Hepatocyte (in vitro differentiated cells): ENCODE data around the gene C6orf89. TPM values are rescaled to one million over a fixed set of nuclear protein-coding genes. Genes with fewer than 3 reads are reported as not detected.

ENCODE experiments used
- DNase-seq: peaks from one replicate; pipeline ENCODE4 v3.0.0-alpha.2; 2016; ENCODE audit warnings: low spot score
- H2AFZ ChIP-seq: fragments of 200-600 bp; sonication (generic); 2 replicates; pipeline ENCODE4 v1.6.0; 2016; ENCODE audit warnings: antibody characterized with exemption, mild to moderate bottlenecking
- H3K27ac ChIP-seq: fragments of 200-600 bp; sonication (generic); 2 replicates; pipeline ENCODE4 v1.5.1; 2016; ENCODE audit warnings: mild to moderate bottlenecking
- H3K27me3 ChIP-seq: fragments of 200-600 bp; sonication (generic); 2 replicates; pipeline ENCODE4 v1.6.1; 2016
- H3K36me3 ChIP-seq: fragments of 200-600 bp; sonication (generic); replicated peaks from 2 replicates; pipeline ENCODE4 v1.5.1; 2016; ENCODE audit warnings: low read depth; ENCODE audit not compliant: insufficient read depth
- H3K4me1 ChIP-seq: fragments of 200-600 bp; sonication (generic); 2 replicates; pipeline ENCODE4 v1.5.1; 2016; ENCODE audit warnings: mild to moderate bottlenecking, moderate library complexity; ENCODE audit not compliant: insufficient read depth
- H3K4me2 ChIP-seq: fragments of 200-600 bp; sonication (generic); 2 replicates; pipeline ENCODE4 v1.6.0; 2016
- H3K4me3 ChIP-seq: fragments of 200-600 bp; sonication (generic); 2 replicates; pipeline ENCODE4 v1.5.1; 2016; ENCODE audit warnings: mild to moderate bottlenecking
- H3K79me2 ChIP-seq: fragments of 200-600 bp; sonication (generic); 2 replicates; pipeline ENCODE4 v1.6.0; 2017; ENCODE audit warnings: mild to moderate bottlenecking
- H3K9me2 ChIP-seq: fragments of 200-600 bp; sonication (generic); replicated peaks from 2 replicates; pipeline ENCODE4 v1.6.0; 2017; ENCODE audit warnings: mild to moderate bottlenecking; ENCODE audit not compliant: insufficient read depth
- H3K9me3 ChIP-seq: fragments of 200-600 bp; sonication (generic); 2 replicates; pipeline ENCODE4 v1.5.1; 2016; ENCODE audit warnings: low read depth, mild to moderate bottlenecking
- H4K20me1 ChIP-seq: fragments of 200-600 bp; sonication (generic); 2 replicates; pipeline ENCODE4 v1.6.0; 2016; ENCODE audit warnings: mild to moderate bottlenecking; ENCODE audit not compliant: insufficient read depth, poor library complexity, severe bottlenecking
- CTCF ChIP-seq: fragments of 200-600 bp; sonication (generic); IDR thresholded peaks from 2 replicates; pipeline ENCODE4 v1.5.1; 2016; ENCODE audit warnings: antibody characterized with exemption, mild to moderate bottlenecking; ENCODE audit not compliant: poor library complexity
- EZH2 ChIP-seq: fragments of 200-600 bp; sonication (generic); IDR thresholded peaks from 2 replicates; pipeline ENCODE4 v1.6.1; 2016; ENCODE audit warnings: antibody characterized with exemption, mild to moderate bottlenecking, borderline replicate concordance
- EZH2phosphoT487 ChIP-seq: fragments of 200-600 bp; sonication (generic); IDR thresholded peaks from one replicate; pipeline ENCODE4 v1.6.1; 2018; ENCODE audit warnings: antibody characterized with exemption, mild to moderate bottlenecking, low read depth, moderate library complexity; ENCODE audit not compliant: unreplicated experiment, severe bottlenecking
- WGBS: methylation state at CpG from one replicate; pipeline ENCODE4 v1.1.6; 2016; ENCODE audit warnings: low lambda C conversion rate; ENCODE audit errors: missing lambda C conversion rate; 5-methylcytosine and 5-hydroxymethylcytosine counted together
- polyA plus RNA-seq: library from polyadenylated mRNA; unstranded; fragments of >200 nt; fragmentation: Nextera tagmentation; extraction: Ambion mirVana; gene quantifications from 2 replicates; pipeline ENCODE4 v1.2.1, GENCODE V29; 2016
- total RNA-seq: library from RNA; depleted of rRNA; stranded (reverse); fragments of >200 nt; gene quantifications from 2 replicates; pipeline ENCODE4 v1.2.3, GENCODE V29; 2014

Gene C6orf89
- total and polyA plus RNA-seq, 2 experiments from 2014 or later, result 39.6 to 45.2 TPM

- 87% methylated on average over 4 of the region's 4 CpGs for WGBS
- no peaks in the 10 kb centered on the region for H3K27me3 ChIP-seq
- no peaks in the 10 kb centered on the region for H3K36me3 ChIP-seq
- no peak for DNase-seq
- no peak overlapping the region for H3K4me3 ChIP-seq
- H3K9me2 ChIP-seq, result no peaks in the 10 kb centered on the region
- no peak for TF ChIP-seq EZH2phosphoT487
- no peak for TF ChIP-seq CTCF
- no peak for TF ChIP-seq EZH2
- no peaks in the 10 kb centered on the region for H4K20me1 ChIP-seq
- no peak overlapping the region for H3K4me2 ChIP-seq
- no peak overlapping the region for H2AFZ ChIP-seq
- H3K9me3 ChIP-seq, result no peaks in the 10 kb centered on the region
- H3K79me2 ChIP-seq, result peaks cover 56% of the 10 kb centered on the region
- H3K4me1 ChIP-seq, result no peaks in the 10 kb centered on the region
- H3K27ac ChIP-seq, result no peak overlapping the region
These were observed 22.8 kb upstream of the C6orf89 start for GRCh38 chr6:36862848-36863382.

GRCh38 chr6:36863670-36864540, 21.8 kb upstream of the C6orf89 start:
- Histone ChIP-seq H3K36me3 (no peaks in the 10 kb centered on the region), H3K79me2 (peaks cover 66% of the 10 kb centered on the region), H4K20me1 (no peaks in the 10 kb centered on the region), H3K27me3 (no peaks in the 10 kb centered on the region), H3K4me3 (no peak overlapping the region), H3K9me2 (no peaks in the 10 kb centered on the region), H3K27ac (no peak overlapping the region), H3K9me3 (no peaks in the 10 kb centered on the region), H2AFZ (no peak overlapping the region), H3K4me1 (no peaks in the 10 kb centered on the region), H3K4me2 (no peak overlapping the region)
- no peak for DNase-seq
- WGBS, result 82% methylated on average over 12 of the region's 12 CpGs
- TF ChIP-seq CTCF, result no peak
- TF ChIP-seq EZH2, result no peak
- no peak for TF ChIP-seq EZH2phosphoT487

- TF ChIP-seq EZH2 (no peak), EZH2phosphoT487 (no peak), CTCF (no peak)
- Histone ChIP-seq H3K36me3 (no peaks in the 10 kb centered on the region), H2AFZ (no peak overlapping the region), H3K4me3 (no peak overlapping the region), H3K4me1 (no peaks in the 10 kb centered on the region), H3K9me2 (no peaks in the 10 kb centered on the region), H3K4me2 (no peak overlapping the region), H3K27me3 (no peaks in the 10 kb centered on the region), H4K20me1 (no peaks in the 10 kb centered on the region), H3K27ac (no peak overlapping the region), H3K9me3 (no peaks in the 10 kb centered on the region), H3K79me2 (peaks cover 74% of the 10 kb centered on the region)
- WGBS, result 88% methylated on average over 2 of the region's 2 CpGs
- DNase-seq, result no peak
These were observed 19.9 kb upstream of the C6orf89 start for GRCh38 chr6:36865835-36866234.
